WTC11 (cell line): ENCODE results near the gene PZP. TPM values are rescaled to one million over a fixed set of nuclear protein-coding genes. Genes with fewer than 3 reads are reported as not detected.

Experiments
- ATAC-seq: fragments of 200-7000 bp; cut with Tn5 transposase; 2 replicates; pipeline ENCODE4 v1.10.0; 2021; ENCODE audit warnings: mild to moderate bottlenecking, moderate library complexity
- CTCF ChIA-PET: fragments of 300-600 bp; sonication (Branson Sonifier 250); formaldehyde crosslinking; loops from one replicate; lab custom pipeline; 2021; ENCODE audit warnings: antibody characterized with exemption; lab: Charles Lee
- POLR2A ChIA-PET: fragments of 350-600 bp; sonication (Branson Sonifier 250); formaldehyde crosslinking; loops from one replicate; lab custom pipeline; 2021; ENCODE audit warnings: antibody characterized with exemption; lab: Charles Lee
- DNase-seq: peaks from one replicate; pipeline ENCODE4 v3.0.0; 2021; ENCODE audit warnings: low spot score
- H3K27ac Mint-ChIP-seq: 2 replicates; pipeline ENCODE4 v1.8.0; 2021; ENCODE audit warnings: mixed read lengths
- H3K27me3 Mint-ChIP-seq: 2 replicates; pipeline ENCODE4 v1.8.0; 2021; ENCODE audit warnings: low read depth, mild to moderate bottlenecking, moderate library complexity, mixed read lengths
- H3K36me3 Mint-ChIP-seq: 2 replicates; pipeline ENCODE4 v1.8.0; 2021; ENCODE audit warnings: mixed read lengths
- H3K4me1 Mint-ChIP-seq: 2 replicates; pipeline ENCODE4 v1.8.0; 2022; ENCODE audit warnings: mixed read lengths
- H3K4me3 Mint-ChIP-seq: 2 replicates; pipeline ENCODE4 v1.8.0; 2021; ENCODE audit warnings: mild to moderate bottlenecking, moderate library complexity, mixed read lengths
- H3K9me3 Mint-ChIP-seq: 2 replicates; pipeline ENCODE4 v1.8.0; 2021; ENCODE audit warnings: mixed read lengths
- ATF1 ChIP-seq: sonication (generic); formaldehyde crosslinking; IDR thresholded peaks from 2 replicates; pipeline ENCODE4 v1.8.1; 2023; ENCODE audit warnings: mild to moderate bottlenecking, moderate library complexity, missing genetic modification reagents
- CREB1 ChIP-seq: sonication (generic); formaldehyde crosslinking; IDR thresholded peaks from 2 replicates; pipeline ENCODE4 v1.8.0; 2023; ENCODE audit warnings: mild to moderate bottlenecking, missing genetic modification reagents
- CTCF ChIP-seq: fragments of 200-600 bp; IDR thresholded peaks from 2 replicates; pipeline ENCODE4 v1.8.0; 2022; ENCODE audit warnings: antibody characterized with exemption
- ELF4 ChIP-seq: sonication (generic); formaldehyde crosslinking; IDR thresholded peaks from 2 replicates; pipeline ENCODE4 v1.8.1; 2022; ENCODE audit warnings: low read depth, mild to moderate bottlenecking, moderate library complexity, missing genetic modification reagents
- GABPB1 ChIP-seq: sonication (generic); formaldehyde crosslinking; IDR thresholded peaks from 2 replicates; pipeline ENCODE4 v1.8.1; 2023; ENCODE audit warnings: mild to moderate bottlenecking, missing genetic modification reagents
- JAZF1 ChIP-seq: fragments of 250-450 bp; sonication (Bioruptor Pico); IDR thresholded peaks from 2 replicates; pipeline ENCODE4 v1.9.0; 2021; ENCODE audit warnings: moderate library complexity, mild to moderate bottlenecking, inconsistent platforms
- NR2C2 ChIP-seq: sonication (generic); formaldehyde crosslinking; IDR thresholded peaks from 2 replicates; pipeline ENCODE4 v1.8.0; 2022; ENCODE audit warnings: mild to moderate bottlenecking, missing genetic modification reagents
- PRRX2 ChIP-seq: fragments of 250-450 bp; sonication (Bioruptor Pico); IDR thresholded peaks from 2 replicates; pipeline ENCODE4 v1.8.0; 2021; ENCODE audit warnings: mild to moderate bottlenecking
- SMAD4 ChIP-seq: sonication (generic); formaldehyde crosslinking; IDR thresholded peaks from 2 replicates; pipeline ENCODE4 v1.8.0; 2022; ENCODE audit warnings: mild to moderate bottlenecking, missing genetic modification reagents
- ZNF219 ChIP-seq: sonication (generic); formaldehyde crosslinking; IDR thresholded peaks from 2 replicates; pipeline ENCODE4 v1.8.0; 2023; ENCODE audit warnings: missing genetic modification reagents, mild to moderate bottlenecking, borderline replicate concordance
- ZNF317 ChIP-seq: sonication (generic); formaldehyde crosslinking; IDR thresholded peaks from 2 replicates; pipeline ENCODE4 v1.8.1; 2023; ENCODE audit warnings: low read depth, mild to moderate bottlenecking, moderate library complexity, missing genetic modification reagents, borderline replicate concordance
- ZNF512 ChIP-seq: sonication (generic); formaldehyde crosslinking; IDR thresholded peaks from 2 replicates; pipeline ENCODE4 v1.8.1; 2022; ENCODE audit warnings: missing genetic modification reagents, borderline replicate concordance
- total RNA-seq: library from RNA; stranded (reverse); gene quantifications from 3 replicates; pipeline ENCODE4 v1.2.3, GENCODE V29; 2021
- TF ChIP-seq, protein P1 (sequence below): sonication (generic); formaldehyde crosslinking; IDR thresholded peaks from 2 replicates; pipeline ENCODE4 v1.8.1; 2023; ENCODE audit warnings: mild to moderate bottlenecking, missing genetic modification reagents, moderate library complexity
- TF ChIP-seq, protein P2 (sequence below): sonication (generic); formaldehyde crosslinking; IDR thresholded peaks from 2 replicates; pipeline ENCODE4 v1.8.1; 2023; ENCODE audit warnings: mild to moderate bottlenecking, missing genetic modification reagents, moderate library complexity
- TF ChIP-seq, protein P3 (sequence below): sonication (generic); formaldehyde crosslinking; IDR thresholded peaks from 2 replicates; pipeline ENCODE4 v1.8.1; 2023; ENCODE audit warnings: mild to moderate bottlenecking, missing genetic modification reagents
- TF ChIP-seq, protein P4 (sequence below): fragments of 250-450 bp; sonication (Bioruptor Pico); IDR thresholded peaks from 2 replicates; pipeline ENCODE4 v1.9.0; 2021; ENCODE audit warnings: moderate library complexity, mild to moderate bottlenecking, inconsistent platforms, borderline replicate concordance

Gene PZP
- total RNA-seq, 1 experiment from 2014 or later, result 0.15 TPM

DNA sequence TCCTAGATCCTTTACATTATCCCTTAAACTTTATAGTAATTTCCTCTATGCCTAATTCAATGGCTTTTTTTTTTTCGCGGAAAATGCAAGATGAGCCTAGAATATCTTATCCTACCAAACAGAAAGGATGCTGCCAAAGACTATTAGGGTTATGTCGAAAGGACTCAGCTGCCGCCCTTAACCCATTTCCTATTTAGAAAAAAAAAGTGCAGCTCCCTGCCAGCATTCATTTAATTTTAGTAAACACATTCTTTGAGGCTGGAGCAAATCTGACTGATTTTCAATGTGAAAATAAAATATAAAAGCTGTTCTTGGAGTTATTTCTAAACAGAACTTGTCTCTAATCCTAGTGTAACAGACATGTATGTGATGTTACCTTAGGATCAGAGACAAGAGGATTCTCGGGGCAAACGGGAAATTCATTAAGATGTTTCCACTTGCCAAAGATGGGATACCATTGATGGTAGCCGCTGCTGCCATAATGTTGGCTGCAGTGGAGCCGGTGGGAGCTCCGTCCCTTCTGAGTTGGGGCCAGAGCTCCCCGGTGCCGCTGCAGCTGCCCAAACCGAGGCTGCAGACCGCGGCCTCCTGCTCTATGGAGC lies 84.3 kb downstream of the PZP start:
- ATAC-seq, result no peak
- H3K27me3 Mint-ChIP-seq, result no peaks in the 10 kb centered on the region
- no peaks in the 10 kb centered on the region for H3K9me3 Mint-ChIP-seq
- TF ChIP-seq, protein P1, sequence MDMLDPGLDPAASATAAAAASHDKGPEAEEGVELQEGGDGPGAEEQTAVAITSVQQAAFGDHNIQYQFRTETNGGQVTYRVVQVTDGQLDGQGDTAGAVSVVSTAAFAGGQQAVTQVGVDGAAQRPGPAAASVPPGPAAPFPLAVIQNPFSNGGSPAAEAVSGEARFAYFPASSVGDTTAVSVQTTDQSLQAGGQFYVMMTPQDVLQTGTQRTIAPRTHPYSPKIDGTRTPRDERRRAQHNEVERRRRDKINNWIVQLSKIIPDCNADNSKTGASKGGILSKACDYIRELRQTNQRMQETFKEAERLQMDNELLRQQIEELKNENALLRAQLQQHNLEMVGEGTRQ (CRISPR knock-in tag), result no peak
- TF ChIP-seq SMAD4 (CRISPR knock-in tag), result no peak
- no peak for TF ChIP-seq CREB1 (CRISPR knock-in tag)
- no peak for TF ChIP-seq ELF4 (CRISPR knock-in tag)
- TF ChIP-seq, protein P2, sequence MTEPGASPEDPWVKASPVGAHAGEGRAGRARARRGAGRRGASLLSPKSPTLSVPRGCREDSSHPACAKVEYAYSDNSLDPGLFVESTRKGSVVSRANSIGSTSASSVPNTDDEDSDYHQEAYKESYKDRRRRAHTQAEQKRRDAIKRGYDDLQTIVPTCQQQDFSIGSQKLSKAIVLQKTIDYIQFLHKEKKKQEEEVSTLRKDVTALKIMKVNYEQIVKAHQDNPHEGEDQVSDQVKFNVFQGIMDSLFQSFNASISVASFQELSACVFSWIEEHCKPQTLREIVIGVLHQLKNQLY (CRISPR knock-in tag), result no peak
- TF ChIP-seq CTCF, result no peak
- TF ChIP-seq PRRX2 (CRISPR knock-in tag), result no peak
- TF ChIP-seq JAZF1, result no peak
- no peak for TF ChIP-seq ZNF512 (CRISPR knock-in tag)
- TF ChIP-seq, protein P3, sequence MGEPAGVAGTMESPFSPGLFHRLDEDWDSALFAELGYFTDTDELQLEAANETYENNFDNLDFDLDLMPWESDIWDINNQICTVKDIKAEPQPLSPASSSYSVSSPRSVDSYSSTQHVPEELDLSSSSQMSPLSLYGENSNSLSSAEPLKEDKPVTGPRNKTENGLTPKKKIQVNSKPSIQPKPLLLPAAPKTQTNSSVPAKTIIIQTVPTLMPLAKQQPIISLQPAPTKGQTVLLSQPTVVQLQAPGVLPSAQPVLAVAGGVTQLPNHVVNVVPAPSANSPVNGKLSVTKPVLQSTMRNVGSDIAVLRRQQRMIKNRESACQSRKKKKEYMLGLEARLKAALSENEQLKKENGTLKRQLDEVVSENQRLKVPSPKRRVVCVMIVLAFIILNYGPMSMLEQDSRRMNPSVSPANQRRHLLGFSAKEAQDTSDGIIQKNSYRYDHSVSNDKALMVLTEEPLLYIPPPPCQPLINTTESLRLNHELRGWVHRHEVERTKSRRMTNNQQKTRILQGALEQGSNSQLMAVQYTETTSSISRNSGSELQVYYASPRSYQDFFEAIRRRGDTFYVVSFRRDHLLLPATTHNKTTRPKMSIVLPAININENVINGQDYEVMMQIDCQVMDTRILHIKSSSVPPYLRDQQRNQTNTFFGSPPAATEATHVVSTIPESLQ (CRISPR knock-in tag), result no peak
- TF ChIP-seq ATF1 (CRISPR knock-in tag), result no peak
- TF ChIP-seq, protein P4, sequence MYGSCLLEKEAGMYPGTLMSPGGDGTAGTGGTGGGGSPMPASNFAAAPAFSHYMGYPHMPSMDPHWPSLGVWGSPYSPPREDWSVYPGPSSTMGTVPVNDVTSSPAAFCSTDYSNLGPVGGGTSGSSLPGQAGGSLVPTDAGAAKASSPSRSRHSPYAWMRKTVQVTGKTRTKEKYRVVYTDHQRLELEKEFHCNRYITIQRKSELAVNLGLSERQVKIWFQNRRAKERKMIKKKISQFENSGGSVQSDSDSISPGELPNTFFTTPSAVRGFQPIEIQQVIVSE (CRISPR knock-in tag), result no peak
- no peak for TF ChIP-seq ZNF219 (CRISPR knock-in tag)
- POLR2A ChIA-PET, result no interaction called here
- H3K4me3 Mint-ChIP-seq, result no peak overlapping the region
- no peaks in the 10 kb centered on the region for H3K4me1 Mint-ChIP-seq
- H3K36me3 Mint-ChIP-seq, result no peaks in the 10 kb centered on the region
- DNase-seq, result no peak
- CTCF ChIA-PET, result interaction anchor here (1.1 kb wide), 1 partner anchor 12 kb away, joined by 3 read pairs; no protein-coding TSS in a partner anchor
- H3K27ac Mint-ChIP-seq, result no peak overlapping the region

DNA sequence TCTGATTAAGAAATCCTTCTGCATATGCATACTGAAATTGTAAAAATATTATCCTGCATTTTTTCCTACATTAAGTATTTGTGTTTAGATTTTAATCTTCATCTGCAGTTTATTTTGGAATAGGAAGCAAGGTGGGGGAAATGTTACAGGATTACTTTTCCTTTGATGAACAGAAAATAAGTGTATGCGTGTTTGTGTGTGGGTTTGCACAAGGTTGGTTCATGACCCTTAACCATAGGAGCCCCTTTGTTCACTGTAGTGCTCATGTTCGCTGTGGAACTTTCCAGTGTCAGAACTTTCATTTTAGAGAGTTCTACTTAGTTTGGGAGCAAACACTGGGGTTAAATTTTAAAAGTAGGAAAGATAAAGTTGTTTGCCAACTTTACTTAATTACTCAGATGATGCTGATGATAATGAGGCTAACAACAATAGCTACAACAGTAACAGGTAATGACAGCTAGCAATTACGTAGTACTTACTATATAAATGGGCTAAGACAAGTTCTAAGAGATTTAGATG lies 86.0 kb downstream of the PZP start:
- no peaks in the 10 kb centered on the region for H3K27me3 Mint-ChIP-seq
- no peak overlapping the region for H3K4me3 Mint-ChIP-seq
- CTCF ChIA-PET, result no interaction called here
- ATAC-seq (no peak), DNase-seq (no peak)
- H3K4me1 Mint-ChIP-seq, result peaks cover 3% of the 10 kb centered on the region
- POLR2A ChIA-PET, result no interaction called here
- H3K9me3 Mint-ChIP-seq, result no peaks in the 10 kb centered on the region
- no peaks in the 10 kb centered on the region for H3K36me3 Mint-ChIP-seq
- no peak overlapping the region for H3K27ac Mint-ChIP-seq
- TF ChIP-seq NR2C2 (CRISPR knock-in tag), result no peak
- TF ChIP-seq ZNF317 (CRISPR knock-in tag), result no peak
- TF ChIP-seq GABPB1, result peak; percentile 64; the same call in 1 of the 2 replicates
